MM.1S (cell line): ENCODE results near the gene TCEAL3.

ENCODE experiments used
- CTCF ChIP-seq: fragments of 300-600 bp; sonication (generic); IDR thresholded peaks from 2 replicates; pipeline ENCODE4 v1.5.1; 2016; ENCODE audit warnings: antibody characterized with exemption, low read length, mixed read lengths
- EZH2 ChIP-seq: fragments of 300-600 bp; sonication (generic); optimal IDR thresholded peaks from 2 replicates; pipeline ENCODE3; 2017; ENCODE audit warnings: low read depth, mild to moderate bottlenecking, antibody characterized with exemption, low read length, mixed read lengths
- EZH2phosphoT487 ChIP-seq: fragments of 300-600 bp; sonication (generic); IDR thresholded peaks from 2 replicates; pipeline ENCODE4 v1.6.1; 2018; ENCODE audit warnings: antibody characterized with exemption, low read length

- TF ChIP-seq EZH2phosphoT487: no peak
- no peak for TF ChIP-seq CTCF
- no peak for TF ChIP-seq EZH2
Observed at GRCh38 chrX:103613362-103613890, 5.7 kb downstream of the TCEAL3 start.
